T1000 (cell line): ENCODE measurements around the gene LRP1-AS.

Source experiments
- DNase-seq: peaks from one replicate; lab custom pipeline; 2025; ENCODE audit warnings: mixed read lengths; lab: John Stamatoyannopoulos, UW

LRP1-AS gene

DNA sequence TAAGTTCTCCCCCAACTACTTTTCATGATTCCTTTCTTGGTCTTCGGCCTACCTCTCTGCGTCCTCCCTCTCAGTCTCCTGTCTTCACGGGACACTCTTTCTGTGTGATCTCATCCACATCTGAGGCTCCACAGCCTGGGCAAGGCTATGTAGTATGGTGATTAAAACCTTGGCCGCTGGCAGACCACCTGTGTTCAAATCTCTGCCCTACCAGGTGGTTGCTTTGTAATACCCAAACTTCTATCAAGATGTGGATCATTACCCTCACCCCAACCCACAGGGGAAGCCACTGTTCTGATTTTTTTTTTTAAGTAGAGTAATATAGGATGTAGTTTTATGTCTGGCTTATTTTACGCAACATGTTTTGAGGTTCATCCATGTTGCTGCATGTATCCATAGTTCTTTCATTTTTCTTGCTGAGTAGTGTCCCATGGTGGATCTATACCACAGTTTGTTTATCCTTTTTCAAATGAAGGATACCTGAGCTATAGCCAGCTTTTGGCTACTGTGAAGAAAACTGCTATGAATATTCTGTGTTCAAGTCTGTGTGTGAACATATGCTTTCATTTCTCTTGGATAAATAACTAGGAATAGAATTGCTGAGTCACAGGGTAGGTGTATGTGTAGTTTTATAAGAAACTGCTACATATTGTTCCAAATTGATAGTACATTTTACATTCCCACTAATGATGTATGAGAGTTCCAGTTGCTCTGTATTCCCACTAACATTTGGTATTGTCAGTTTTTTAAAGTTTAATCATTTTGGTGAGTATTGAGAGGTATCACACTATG is 27.9 kb downstream of the LRP1-AS start:
- no peak for DNase-seq

DNA sequence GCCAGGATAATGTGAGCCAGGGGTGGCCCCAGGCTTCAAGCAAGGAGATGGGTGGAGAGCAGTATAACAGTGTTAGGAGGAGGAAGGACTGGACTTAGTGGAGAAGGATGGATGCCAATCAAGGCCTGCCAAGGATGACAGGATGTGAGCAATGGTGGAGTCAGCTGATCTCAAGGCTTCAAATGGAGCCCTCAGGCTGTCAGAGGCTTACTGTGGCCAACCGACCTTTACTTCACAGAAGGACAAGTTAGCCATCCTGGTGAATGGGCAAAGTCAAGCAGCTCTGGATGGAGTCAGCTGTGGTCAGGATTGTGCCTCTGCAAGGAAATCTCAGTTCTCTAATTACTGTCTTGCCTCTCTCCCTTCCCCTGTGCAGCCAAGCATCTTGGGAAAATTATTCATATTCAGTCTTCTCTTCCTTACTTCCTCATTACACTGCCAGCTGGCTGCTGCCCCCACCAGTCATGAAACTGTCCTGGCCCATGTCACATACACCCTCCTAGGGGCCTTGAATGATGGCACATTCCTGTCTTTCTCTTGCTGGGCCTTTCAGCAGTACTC is 28.6 kb downstream of the LRP1-AS start:
- DNase-seq: peak; percentile 27

DNA sequence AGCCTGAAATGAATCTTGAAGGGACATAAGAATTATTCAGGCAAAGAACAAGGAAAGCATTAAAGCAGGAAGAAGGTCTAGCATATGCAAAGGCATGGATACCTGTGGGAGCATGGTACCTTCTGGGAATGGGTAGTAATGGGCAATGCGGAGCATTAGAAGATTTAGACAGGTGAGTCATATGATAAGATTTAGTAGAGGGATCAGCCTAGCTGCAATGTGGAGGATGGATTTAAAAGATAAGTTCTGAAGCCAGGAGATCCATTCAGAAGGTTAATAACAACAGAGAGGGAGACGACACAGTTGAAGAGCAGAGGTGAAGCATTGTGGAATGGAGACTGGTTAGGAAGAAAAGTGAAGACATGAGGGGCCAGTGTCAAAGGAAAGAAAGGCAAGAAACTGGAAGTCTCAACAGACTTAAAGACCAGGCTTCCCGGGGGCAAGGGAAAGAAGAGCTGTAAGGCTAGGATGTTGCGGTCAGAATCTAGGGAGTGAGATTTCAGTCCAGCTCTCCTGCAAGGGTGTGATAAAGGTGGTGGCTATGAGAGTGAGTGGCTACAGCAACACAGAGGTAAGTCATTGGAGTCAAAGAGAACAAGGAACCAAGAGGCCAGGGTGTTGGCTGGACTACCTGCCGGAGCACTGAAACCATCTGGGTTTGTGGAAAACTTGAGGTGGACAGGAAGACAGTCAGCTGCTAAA is 30.7 kb downstream of the LRP1-AS start:
- no peak for DNase-seq

DNA sequence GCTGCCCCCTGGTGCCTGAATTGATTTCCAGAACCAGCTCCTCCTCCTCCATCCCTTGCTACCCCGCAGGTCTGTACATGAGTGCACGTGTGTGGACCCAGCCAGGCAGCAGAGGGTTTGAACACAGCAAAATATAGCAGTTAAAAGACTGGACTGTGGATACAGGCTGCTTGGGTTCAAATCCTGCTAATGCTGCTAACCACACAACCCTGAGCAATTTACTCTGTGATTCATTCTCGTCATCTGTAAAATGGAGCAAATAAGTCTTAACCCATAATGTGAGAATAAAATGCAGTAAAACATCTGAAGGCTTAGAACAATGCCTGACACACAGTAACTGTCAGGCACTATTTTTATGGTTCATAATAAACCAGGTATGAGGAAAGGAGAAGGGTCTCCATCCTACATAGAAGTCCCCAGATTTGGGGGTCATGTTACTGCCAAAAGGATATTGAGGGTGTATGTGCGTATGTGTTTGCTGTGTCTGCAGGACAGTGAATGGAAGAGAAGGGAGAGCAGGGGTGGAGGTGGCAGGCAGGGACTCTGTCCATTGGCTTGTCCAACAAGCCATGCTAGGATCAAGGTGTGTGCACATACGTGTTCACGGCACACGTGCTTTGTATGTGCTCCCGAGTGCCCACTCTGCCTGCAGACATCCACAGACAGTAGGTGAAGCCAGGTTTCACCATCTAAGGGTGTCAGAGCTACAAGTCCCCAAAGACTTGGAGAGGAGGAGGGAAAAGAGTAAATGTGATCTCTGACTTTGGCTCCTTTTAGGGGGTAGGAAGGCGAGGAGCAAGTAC is 34.7 kb downstream of the LRP1-AS start:
- no peak for DNase-seq

DNA sequence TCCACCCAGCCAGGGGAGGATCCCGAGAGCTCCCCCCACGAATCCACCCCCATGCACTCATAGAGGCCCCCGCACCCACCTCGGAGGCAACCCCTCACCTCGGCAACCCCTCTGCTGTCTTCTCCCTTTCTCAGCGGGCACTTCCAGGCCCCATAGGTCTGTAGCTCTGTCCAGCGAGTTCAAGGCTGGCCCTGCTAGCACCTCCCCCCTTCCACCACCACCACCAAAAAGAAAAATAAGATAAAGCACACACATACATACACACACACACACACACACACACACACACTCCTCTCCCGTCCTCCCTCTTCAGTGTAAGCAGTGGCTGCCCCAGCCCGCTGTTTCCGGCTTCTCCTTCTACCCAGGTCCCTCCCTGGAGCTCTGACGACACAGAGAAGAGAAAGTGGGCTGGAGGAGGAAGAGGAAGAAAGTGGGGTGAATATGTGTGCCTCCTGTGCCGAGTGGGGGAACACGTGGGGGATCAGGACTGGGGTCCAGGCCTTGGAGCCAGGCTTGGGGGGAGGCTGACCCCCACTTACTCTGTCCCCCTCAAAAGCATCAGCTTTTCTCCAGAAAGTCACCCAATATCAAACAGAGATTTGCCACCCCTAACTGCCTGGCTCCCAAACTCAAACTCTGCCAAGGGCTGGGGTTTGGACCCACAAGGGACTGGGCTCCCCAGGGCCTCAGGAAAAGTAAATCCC is 36.2 kb downstream of the LRP1-AS start, which contains the start of gene STAT6:
Gene STAT6 (minus strand): TSS at position 332 of the 704 bp plus-strand sequence. CDS start 3,084 bp downstream, outside the sequence.
- DNase-seq: peak; percentile 71

DNA sequence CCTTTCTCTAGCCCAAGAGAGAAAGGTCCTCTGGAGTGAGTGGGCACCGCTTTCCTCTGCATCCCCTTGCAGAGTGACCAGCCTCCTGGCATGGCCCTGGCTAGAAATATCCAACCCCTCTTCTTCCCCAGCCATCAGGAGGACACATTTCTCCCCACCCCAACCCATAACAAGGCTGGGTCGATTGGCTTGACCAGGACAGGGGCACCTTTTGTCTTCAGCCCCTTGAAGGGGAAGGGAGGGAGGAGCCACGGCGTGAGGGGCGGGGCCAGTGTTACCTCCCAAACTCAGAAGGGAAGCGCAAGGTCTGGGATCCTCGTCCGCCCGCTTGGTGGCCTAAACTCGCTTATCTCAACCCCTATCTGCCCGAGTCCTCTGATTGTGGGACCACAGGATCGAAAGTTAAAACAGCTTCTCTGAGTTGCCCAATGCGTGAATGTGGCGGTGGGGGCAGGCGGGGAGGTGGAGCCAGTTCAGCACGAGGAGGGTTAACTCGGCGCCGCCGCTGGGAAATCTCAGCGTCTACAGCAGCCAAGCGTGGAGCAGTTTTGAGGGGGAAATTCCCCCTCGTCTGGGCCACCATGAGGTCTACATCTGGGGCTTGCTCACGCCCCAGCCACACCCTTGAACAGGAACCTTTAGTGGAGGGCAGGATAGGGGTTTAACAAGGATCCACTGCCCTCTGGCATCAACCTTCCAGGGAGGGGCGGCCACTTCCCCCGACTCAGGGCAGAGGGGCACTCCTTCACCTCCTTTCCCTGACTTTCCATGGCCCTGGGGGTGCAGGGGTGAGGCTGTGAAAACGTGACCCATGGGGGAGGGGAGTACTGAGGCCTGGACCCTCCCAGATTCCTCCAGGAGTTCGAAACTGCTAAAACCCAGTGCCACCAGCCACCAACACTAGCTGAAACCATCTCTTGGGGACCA is 37.1 kb downstream of the LRP1-AS start:
- peak; percentile 73 for DNase-seq

DNA sequence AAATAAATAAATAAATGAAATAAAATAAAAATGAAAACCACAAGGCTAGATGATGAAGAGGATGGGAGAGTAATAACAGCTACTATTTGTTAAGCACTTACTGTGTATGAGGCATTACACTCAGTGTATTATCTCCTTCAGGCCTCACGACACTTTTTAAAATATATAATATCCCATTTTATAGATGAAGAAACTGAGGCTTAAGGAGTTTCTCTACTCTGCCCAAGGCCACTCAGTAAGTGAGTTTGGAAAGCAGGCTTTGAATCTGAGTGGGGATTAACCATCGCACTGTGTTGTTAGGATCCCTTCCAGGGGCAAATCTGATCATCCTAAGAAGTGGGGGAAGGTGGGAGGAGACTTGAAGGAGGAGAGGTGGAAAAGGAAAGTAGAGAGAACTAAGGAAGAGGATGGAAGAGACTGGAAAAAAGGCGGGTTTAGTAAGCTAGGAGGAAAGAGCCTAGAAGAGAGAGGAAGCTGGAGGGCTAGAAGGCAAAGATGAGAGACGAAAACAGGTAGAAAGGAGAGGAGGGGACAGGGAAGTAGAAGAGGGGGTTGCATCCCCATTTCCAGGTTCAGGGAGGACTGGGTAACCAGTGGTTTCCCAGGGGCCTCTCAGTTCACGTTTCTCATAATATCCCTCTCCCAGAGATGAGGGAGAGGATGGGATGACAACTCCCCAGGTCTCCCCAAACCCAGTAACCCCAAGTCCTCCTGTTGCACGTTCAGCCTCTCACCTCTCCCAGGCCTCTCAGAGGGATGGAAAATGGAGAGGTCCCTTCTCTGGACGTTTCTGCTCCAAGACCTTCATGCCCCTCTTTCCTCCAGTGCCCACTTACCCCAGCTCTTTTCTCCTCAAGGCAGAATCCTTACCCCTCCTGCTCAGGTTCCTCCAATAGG is 38.0 kb downstream of the LRP1-AS start:
- DNase-seq: no peak

DNA sequence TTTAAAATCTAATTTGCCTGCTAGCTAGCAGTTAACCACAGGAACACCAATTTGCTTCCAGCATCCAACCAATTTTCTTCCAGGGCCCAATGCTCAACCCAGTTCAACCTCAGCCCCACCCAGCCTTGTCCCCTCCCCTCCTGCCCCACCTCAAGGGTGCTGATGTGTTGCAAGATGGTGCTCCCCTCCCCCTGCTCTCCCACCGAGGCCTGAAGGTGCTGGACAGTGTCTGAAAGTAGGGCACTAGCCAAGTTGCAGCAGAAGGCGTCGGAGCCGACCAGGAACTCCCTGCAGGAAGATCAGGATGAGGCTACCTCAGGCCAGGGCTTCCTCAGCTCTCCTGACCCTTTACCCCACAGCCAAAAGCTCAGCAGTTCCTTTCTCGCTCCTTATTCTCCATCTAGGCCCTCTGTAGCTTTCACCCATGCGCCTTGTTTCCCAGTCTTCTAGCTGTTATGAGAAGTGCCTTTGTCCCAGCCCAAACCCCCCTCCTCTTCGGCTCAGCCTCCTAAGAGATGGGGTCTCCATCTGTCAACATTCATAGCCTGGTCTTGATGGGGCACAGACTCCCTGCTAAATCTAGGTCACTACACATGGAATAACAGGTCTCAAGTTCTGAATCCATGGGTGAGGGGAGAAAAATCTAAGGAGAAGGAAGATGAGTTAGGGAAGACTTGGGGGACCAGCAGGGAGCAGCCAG is 39.8 kb downstream of the LRP1-AS start:
- no peak for DNase-seq

DNA sequence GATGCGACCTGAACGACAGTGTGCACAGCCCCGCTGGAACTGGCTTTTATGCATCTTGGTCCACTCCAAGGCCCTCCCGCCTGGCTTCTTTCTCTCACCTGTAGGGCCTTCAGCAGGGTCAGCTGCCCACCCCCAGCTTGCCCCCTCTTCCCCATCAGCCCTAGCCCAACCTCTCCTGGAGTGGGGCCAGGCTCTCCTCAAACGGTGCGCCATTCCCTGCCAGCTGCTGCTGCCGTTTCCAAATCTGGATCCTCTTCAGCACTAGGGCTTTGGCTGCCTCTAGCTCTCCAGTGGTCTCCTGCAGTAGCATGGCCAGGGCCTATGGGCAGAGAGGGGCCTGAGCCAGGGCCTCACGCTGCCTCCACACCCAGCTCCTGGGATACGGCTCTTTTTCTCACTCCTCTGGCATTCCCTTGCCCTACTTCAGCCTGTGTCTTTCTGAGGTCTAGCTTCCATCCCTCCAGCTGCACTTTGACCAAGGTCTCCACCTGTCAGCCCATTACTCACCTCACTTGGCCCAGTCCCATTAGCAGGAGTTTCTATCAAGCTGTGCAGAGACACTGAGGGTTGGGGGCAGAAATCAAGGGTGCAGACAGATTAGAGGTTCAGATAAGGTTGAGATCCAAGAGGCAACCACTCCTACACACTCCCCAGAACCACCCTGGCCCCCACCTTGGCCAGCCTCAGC is 41.3 kb downstream of the LRP1-AS start:
- no peak for DNase-seq

DNA sequence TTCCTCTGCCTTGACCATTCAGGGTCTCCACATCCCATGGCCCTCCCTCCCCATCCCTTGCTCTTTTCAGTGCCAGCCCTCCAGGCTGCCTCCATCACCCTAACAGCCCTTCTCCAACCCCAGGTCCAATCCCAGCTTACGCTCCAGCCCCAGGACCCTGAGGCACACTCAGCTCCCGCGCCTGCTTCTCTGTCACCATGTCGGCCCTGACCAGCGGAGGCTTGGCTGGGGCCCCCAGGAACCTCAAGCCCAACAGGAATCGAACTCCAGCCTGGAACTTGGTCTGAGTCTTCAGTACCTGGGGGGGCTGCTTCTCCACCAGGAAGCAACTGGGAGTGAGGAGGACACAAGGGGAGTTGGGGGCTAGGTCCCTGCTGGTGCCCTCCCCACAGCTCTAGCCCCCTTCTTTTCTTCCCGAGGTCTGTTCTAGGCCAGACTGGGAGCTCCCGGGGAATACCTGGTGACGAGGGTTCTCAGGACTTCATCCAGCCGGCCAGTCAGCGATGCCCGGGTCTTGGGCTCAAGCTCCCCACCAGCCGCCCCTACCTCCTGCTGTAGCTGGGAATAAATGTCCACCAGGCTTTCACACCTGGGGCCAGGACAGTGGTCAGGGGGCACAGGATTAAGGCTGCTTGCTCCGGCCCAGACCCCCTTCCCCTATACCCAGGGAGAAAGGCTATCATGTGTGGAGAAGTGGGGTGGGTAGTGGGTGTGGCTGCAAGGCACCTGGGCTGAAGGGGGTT is 42.2 kb downstream of the LRP1-AS start:
- DNase-seq: no peak

DNA sequence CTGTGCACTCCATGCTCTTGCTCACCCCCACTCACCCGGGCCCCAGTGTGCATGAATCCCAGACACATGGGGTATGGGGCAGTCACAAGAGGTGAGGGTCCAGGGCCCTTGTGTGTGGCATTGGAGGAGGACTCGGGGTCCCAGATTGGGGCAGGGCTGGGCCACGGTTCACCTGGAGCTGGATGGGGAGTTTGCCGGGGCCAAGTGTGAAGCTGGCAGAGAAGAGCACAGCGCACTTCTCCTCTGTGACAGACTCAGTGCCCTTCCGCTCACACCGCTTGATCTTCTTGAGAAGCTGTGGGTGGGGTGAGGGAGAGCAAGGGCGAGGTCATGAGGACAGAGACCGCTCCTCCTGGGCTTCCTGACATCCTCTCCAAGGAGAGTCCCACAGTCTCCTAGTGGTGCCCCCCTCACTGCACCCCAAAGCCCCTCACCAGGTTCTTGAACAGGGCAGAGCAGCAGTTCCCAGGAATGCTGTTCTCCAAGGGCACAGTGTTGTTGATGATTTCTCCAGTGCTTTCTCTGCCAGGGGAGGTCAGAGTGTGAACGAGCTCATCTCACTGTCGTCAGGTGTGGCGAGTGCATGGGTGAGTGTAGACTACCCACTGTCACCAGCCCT is 43.0 kb downstream of the LRP1-AS start:
- no peak for DNase-seq

DNA sequence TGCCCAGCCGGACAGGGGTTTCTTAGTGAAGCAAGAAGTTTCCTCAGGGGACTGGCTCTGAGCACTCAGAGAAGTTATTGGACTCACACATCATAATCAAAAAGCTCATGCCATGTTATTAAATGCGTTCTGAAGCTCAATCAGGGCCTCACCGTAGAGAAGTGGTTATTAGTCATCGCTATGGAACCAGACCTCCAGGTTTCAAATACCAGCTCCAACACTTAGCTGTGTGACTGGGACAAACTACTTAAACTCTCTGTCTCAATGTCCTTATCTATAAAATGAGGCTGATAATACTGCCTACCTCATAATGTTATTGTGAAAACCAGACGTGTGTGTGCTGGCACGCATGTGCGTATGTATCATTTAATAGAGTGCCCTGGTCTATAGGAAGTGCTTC is 43.6 kb downstream of the LRP1-AS start:
- DNase-seq: no peak

DNA sequence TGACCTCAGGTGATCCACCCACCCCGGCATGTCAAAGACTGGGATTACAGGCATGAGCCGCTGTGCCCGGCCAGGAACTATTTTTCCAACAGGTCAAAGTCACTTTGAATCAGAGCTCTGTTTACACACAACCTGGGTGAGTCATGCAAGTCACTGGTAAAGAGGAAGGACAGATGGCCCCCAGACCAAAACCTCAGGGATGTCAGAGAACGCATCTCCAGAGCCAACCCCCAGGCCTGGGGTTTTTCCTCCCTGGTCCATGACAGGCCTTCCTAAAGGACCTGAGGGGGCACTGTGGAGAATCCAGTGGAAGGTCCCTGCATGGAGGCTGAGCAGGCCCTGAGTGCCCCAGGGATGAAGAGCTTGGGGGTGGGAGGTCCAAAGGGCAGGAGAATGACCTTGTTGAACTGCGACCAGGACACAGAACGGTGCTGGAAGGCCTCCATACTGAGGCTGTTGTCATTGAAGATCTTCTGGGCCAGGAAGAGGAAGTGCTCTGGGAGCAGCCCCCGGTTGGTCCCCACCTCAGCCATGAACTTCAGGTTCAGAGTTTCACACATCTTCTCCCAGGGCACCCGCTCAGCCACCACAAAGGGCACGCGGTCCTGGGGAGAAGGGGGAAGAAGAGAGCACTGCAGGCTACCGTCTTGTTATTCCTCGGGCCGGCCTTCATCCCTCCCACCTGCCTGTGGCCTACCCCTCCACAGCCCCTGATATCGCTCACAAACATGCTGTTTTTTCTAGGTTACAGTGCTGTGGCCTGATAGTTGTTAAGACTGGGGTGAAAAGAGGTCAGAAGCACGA is 45.3 kb downstream of the LRP1-AS start:
- no peak for DNase-seq

DNA sequence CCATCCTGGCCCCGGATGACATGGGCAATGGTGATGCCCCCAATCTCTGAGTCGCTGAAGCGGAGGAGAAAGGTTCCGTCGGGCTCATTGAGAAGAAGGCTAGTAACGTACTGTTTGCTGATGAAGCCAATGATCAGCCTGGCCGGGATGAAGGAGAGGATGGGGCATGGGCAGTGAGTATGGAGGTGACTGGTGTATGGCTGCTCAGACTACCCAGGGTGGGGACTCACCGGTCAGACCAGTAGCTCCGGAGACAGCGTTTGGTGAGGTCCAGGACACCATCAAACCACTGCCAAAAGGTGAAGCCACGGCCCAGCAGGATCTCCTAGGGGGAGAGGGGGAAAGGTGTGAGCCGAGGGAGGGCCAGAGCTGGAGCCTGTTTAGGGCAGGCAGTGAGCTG is 47.7 kb downstream of the LRP1-AS start:
- no peak for DNase-seq

DNA sequence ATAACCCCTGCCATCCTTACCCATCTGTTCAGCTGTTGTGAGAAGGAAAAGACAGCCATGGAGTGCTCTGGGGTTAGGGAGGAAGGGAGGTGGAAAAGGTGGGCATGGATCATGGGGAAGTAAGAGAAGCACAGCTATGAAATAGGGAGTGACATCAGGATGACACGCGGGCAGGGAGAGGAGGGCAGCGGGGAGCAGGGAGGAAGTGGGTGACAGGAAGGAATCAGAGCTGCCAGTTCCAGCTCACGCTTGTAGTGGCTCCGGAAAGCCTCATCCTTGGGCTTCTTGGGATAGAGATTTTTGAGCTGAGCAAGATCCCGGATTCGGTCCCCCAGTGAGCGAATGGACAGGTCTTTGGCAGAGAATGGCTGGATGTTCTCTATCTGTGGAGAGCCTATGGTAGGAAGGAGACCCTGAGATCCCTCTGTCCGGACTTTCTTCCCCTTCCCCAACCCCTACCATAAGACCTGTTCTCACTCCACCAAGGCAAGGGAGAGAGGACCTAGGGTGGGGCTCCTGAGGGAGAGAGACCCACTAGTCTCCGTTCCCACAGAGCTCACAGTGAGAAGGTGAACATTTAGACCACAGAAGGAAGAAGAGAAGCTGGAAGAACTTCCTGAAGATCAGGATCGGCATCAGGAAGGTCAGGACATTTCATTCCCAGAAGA is 48.2 kb downstream of the LRP1-AS start:
- DNase-seq: no peak

DNA sequence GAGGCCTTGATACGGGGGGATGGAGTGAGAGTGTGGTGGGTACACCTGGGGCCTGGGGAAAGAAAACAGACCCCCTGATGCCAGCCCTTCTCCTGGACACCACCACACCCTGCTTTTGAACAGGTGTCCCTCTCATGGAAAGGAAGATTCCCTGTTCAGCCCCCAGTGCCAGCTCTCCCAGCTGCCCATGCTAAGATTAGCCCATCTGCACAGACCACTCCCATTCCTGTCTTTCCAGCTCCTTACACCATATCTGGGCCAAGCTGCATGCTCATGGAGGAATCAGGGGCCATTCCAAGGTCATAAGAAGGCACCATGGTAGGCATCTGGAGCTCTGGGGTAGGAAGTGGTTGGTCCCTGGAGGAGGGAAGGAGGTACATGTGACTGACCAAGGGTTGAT is 48.9 kb downstream of the LRP1-AS start:
- no peak for DNase-seq
